ENCODE data around the gene SLC19A1.

Gene SLC19A1

GRCh38 chr21:45572783-45573451, 30.7 kb upstream of the SLC19A1 start:
- Histone ChIP-seq H2BK15ac (ENCODE audit: low read depth, poor library complexity, severe bottlenecking) (no peak overlapping the region), H4K91ac (ENCODE audit: low read length) (no peak overlapping the region), H3K23ac (ENCODE audit: low read length in 2 of 2) (no peak overlapping the region), H2AK5ac (ENCODE audit: low read length, severe bottlenecking) (no peak overlapping the region), H3K18ac (ENCODE audit: low read depth in 1 of 2, low read length in 2 of 2) (no peak overlapping the region), H3K4me2 (ENCODE audit: low read length, poor library complexity, severe bottlenecking) (no peak overlapping the region), H3K27me3 (ENCODE audit: control insufficient read depth in 1 of 2, insufficient read depth in 1 of 2, low read length in 2 of 2) (peaks cover 2 to 89% of the 10 kb centered on the region in 2 experiments), H2BK120ac (ENCODE audit: low read depth, low read length) (no peak overlapping the region), H3K27ac (ENCODE audit: low read length, poor library complexity, severe bottlenecking) (no peak overlapping the region), H2BK5ac (ENCODE audit: low read depth, low read length, poor library complexity, severe bottlenecking) (no peak overlapping the region), H3K14ac (ENCODE audit: low read length in 2 of 2) (no peak overlapping the region), H3K9me3 (ENCODE audit: control insufficient read depth, low read length) (no peaks in the 10 kb centered on the region), H3K4me1 (ENCODE audit: control insufficient read depth, insufficient read depth, low read depth, low read length) (peaks cover 18% of the 10 kb centered on the region), H4K8ac (ENCODE audit: low read length) (no peak overlapping the region), H2AFZ (ENCODE audit: low read depth, low read length) (no peak overlapping the region), H3K79me1 (replicated peaks; ENCODE audit: low read length, poor library complexity, severe bottlenecking) (no peaks in the 10 kb centered on the region), H2BK12ac (ENCODE audit: low read length in 2 of 2) (no peak overlapping the region), H3K4me3 (ENCODE audit: insufficient read depth in 1 of 2, low read depth in 1 of 2, low read length in 2 of 2) (peak overlapping the region in 1 of 2 experiments; percentile 33), H3K36me3 (ENCODE audit: control insufficient read depth in 1 of 2, insufficient read depth in 2 of 2, low read depth in 1 of 2, low read length in 2 of 2) (no peaks in the 10 kb centered on the region), H3K4ac (ENCODE audit: low read depth in 1 of 2, low read length in 2 of 2) (no peak overlapping the region), H3K9ac (ENCODE audit: low read length) (no peak overlapping the region)
- WGBS = 83% methylated on average over 10 of the region's 11 CpGs
- no peak for DNase-seq

- H3K14ac ChIP-seq (ENCODE audit: low read length in 2 of 2) = no peak overlapping the region
- H3K9ac ChIP-seq (ENCODE audit: low read length) = no peak overlapping the region
- peaks cover 17% of the 10 kb centered on the region for H3K4me1 ChIP-seq (ENCODE audit: control insufficient read depth, insufficient read depth, low read depth, low read length)
- H2BK120ac ChIP-seq (ENCODE audit: low read depth, low read length) = no peak overlapping the region
- H3K27me3 ChIP-seq (ENCODE audit: control insufficient read depth in 1 of 2, insufficient read depth in 1 of 2, low read length in 2 of 2) = peaks cover 5 to 89% of the 10 kb centered on the region in 2 experiments
- H3K4me2 ChIP-seq (ENCODE audit: low read length, poor library complexity, severe bottlenecking) = no peak overlapping the region
- no peak overlapping the region for H3K4me3 ChIP-seq (ENCODE audit: insufficient read depth in 1 of 2, low read depth in 1 of 2, low read length in 2 of 2)
- no peaks in the 10 kb centered on the region for H3K36me3 ChIP-seq (ENCODE audit: control insufficient read depth in 1 of 2, insufficient read depth in 2 of 2, low read depth in 1 of 2, low read length in 2 of 2)
- DNase-seq = no peak
- 96% methylated on average over 8 of the region's 8 CpGs for WGBS
- no peak overlapping the region for H3K18ac ChIP-seq (ENCODE audit: low read depth in 1 of 2, low read length in 2 of 2)
- H2AFZ ChIP-seq (ENCODE audit: low read depth, low read length) = no peak overlapping the region
- H3K9me3 ChIP-seq (ENCODE audit: control insufficient read depth, low read length) = no peaks in the 10 kb centered on the region
- H3K23ac ChIP-seq (ENCODE audit: low read length in 2 of 2) = no peak overlapping the region
- H2BK15ac ChIP-seq (ENCODE audit: low read depth, poor library complexity, severe bottlenecking) = no peak overlapping the region
- H3K4ac ChIP-seq (ENCODE audit: low read depth in 1 of 2, low read length in 2 of 2) = no peak overlapping the region
- no peak overlapping the region for H2BK5ac ChIP-seq (ENCODE audit: low read depth, low read length, poor library complexity, severe bottlenecking)
- H2AK5ac ChIP-seq (ENCODE audit: low read length, severe bottlenecking) = no peak overlapping the region
- no peak overlapping the region for H4K8ac ChIP-seq (ENCODE audit: low read length)
- no peaks in the 10 kb centered on the region for H3K79me1 ChIP-seq (replicated peaks; ENCODE audit: low read length, poor library complexity, severe bottlenecking)
- H4K91ac ChIP-seq (ENCODE audit: low read length) = no peak overlapping the region
- no peak overlapping the region for H2BK12ac ChIP-seq (ENCODE audit: low read length in 2 of 2)
- H3K27ac ChIP-seq (ENCODE audit: low read length, poor library complexity, severe bottlenecking) = no peak overlapping the region
Observed at GRCh38 chr21:45572231-45572630, 30.0 kb upstream of the SLC19A1 start.

- Histone ChIP-seq H4K91ac (ENCODE audit: low read length) (no peak overlapping the region), H3K27ac (ENCODE audit: low read length, poor library complexity, severe bottlenecking) (no peak overlapping the region), H2BK120ac (ENCODE audit: low read depth, low read length) (no peak overlapping the region), H3K4me1 (ENCODE audit: control insufficient read depth, insufficient read depth, low read depth, low read length) (peaks cover 17% of the 10 kb centered on the region), H2AK5ac (ENCODE audit: low read length, severe bottlenecking) (no peak overlapping the region), H3K14ac (ENCODE audit: low read length in 2 of 2) (no peak overlapping the region), H3K27me3 (ENCODE audit: control insufficient read depth in 1 of 2, insufficient read depth in 1 of 2, low read length in 2 of 2) (peaks cover 5 to 89% of the 10 kb centered on the region in 2 experiments), H3K4ac (ENCODE audit: low read depth in 1 of 2, low read length in 2 of 2) (no peak overlapping the region), H3K18ac (ENCODE audit: low read depth in 1 of 2, low read length in 2 of 2) (no peak overlapping the region), H3K4me2 (ENCODE audit: low read length, poor library complexity, severe bottlenecking) (no peak overlapping the region), H3K79me1 (replicated peaks; ENCODE audit: low read length, poor library complexity, severe bottlenecking) (no peaks in the 10 kb centered on the region), H2AFZ (ENCODE audit: low read depth, low read length) (no peak overlapping the region), H3K9me3 (ENCODE audit: control insufficient read depth, low read length) (no peaks in the 10 kb centered on the region), H4K8ac (ENCODE audit: low read length) (no peak overlapping the region), H3K4me3 (ENCODE audit: insufficient read depth in 1 of 2, low read depth in 1 of 2, low read length in 2 of 2) (no peak overlapping the region), H3K9ac (ENCODE audit: low read length) (no peak overlapping the region), H3K36me3 (ENCODE audit: control insufficient read depth in 1 of 2, insufficient read depth in 2 of 2, low read depth in 1 of 2, low read length in 2 of 2) (no peaks in the 10 kb centered on the region), H2BK5ac (ENCODE audit: low read depth, low read length, poor library complexity, severe bottlenecking) (no peak overlapping the region), H2BK15ac (ENCODE audit: low read depth, poor library complexity, severe bottlenecking) (no peak overlapping the region), H2BK12ac (ENCODE audit: low read length in 2 of 2) (no peak overlapping the region), H3K23ac (ENCODE audit: low read length in 2 of 2) (no peak overlapping the region)
- WGBS = 85% methylated on average over 15 of the region's 15 CpGs
- DNase-seq = no peak
Observed at GRCh38 chr21:45571641-45572040, 29.4 kb upstream of the SLC19A1 start.

GRCh38 chr21:45570826-45571601, 28.8 kb upstream of the SLC19A1 start:
- H4K8ac ChIP-seq (ENCODE audit: low read length) = no peak overlapping the region
- H2BK120ac ChIP-seq (ENCODE audit: low read depth, low read length) = no peak overlapping the region
- peaks cover 5 to 89% of the 10 kb centered on the region in 2 experiments for H3K27me3 ChIP-seq (ENCODE audit: control insufficient read depth in 1 of 2, insufficient read depth in 1 of 2, low read length in 2 of 2)
- no peaks in the 10 kb centered on the region for H3K9me3 ChIP-seq (ENCODE audit: control insufficient read depth, low read length)
- H3K18ac ChIP-seq (ENCODE audit: low read depth in 1 of 2, low read length in 2 of 2) = no peak overlapping the region
- H2BK15ac ChIP-seq (ENCODE audit: low read depth, poor library complexity, severe bottlenecking) = no peak overlapping the region
- no peak overlapping the region for H2BK12ac ChIP-seq (ENCODE audit: low read length in 2 of 2)
- no peak for DNase-seq
- WGBS = 86% methylated on average over 19 of the region's 20 CpGs
- H3K14ac ChIP-seq (ENCODE audit: low read length in 2 of 2) = no peak overlapping the region
- no peak overlapping the region for H2AFZ ChIP-seq (ENCODE audit: low read depth, low read length)
- H3K36me3 ChIP-seq (ENCODE audit: control insufficient read depth in 1 of 2, insufficient read depth in 2 of 2, low read depth in 1 of 2, low read length in 2 of 2) = no peaks in the 10 kb centered on the region
- H2AK5ac ChIP-seq (ENCODE audit: low read length, severe bottlenecking) = no peak overlapping the region
- H3K4ac ChIP-seq (ENCODE audit: low read depth in 1 of 2, low read length in 2 of 2) = no peak overlapping the region
- H3K79me1 ChIP-seq (replicated peaks; ENCODE audit: low read length, poor library complexity, severe bottlenecking) = no peaks in the 10 kb centered on the region
- H3K4me3 ChIP-seq (ENCODE audit: insufficient read depth in 1 of 2, low read depth in 1 of 2, low read length in 2 of 2) = no peak overlapping the region
- H3K27ac ChIP-seq (ENCODE audit: low read length, poor library complexity, severe bottlenecking) = no peak overlapping the region
- no peak overlapping the region for H3K9ac ChIP-seq (ENCODE audit: low read length)
- peaks cover 17% of the 10 kb centered on the region for H3K4me1 ChIP-seq (ENCODE audit: control insufficient read depth, insufficient read depth, low read depth, low read length)
- H4K91ac ChIP-seq (ENCODE audit: low read length) = no peak overlapping the region
- no peak overlapping the region for H3K4me2 ChIP-seq (ENCODE audit: low read length, poor library complexity, severe bottlenecking)
- H2BK5ac ChIP-seq (ENCODE audit: low read depth, low read length, poor library complexity, severe bottlenecking) = no peak overlapping the region
- no peak overlapping the region for H3K23ac ChIP-seq (ENCODE audit: low read length in 2 of 2)

Measured in mesenchymal stem cell (in vitro differentiated cells and primary cell).